Mesenchymal stem cell (in vitro differentiated cells and primary cell): ENCODE data around the gene PTPRD.

ENCODE experiments used
- DNase-seq: peaks from one replicate; pipeline ENCODE4 v3.0.0-alpha.2; 2013
- H2AFZ ChIP-seq: one replicate; pipeline ENCODE4 v1.6.1; 2013; ENCODE audit warnings: low read depth, mild to moderate bottlenecking, control low read depth, inconsistent platforms, low read length, moderate library complexity
- H2AK5ac ChIP-seq: 2 replicates; pipeline ENCODE4 v1.6.1; 2013; ENCODE audit warnings: low read length, moderate library complexity, mild to moderate bottlenecking, inconsistent platforms; ENCODE audit not compliant: severe bottlenecking
- H2BK120ac ChIP-seq: one replicate; pipeline ENCODE4 v1.6.1; 2013; ENCODE audit warnings: low read depth, mild to moderate bottlenecking, inconsistent platforms, low read length, moderate library complexity
- H2BK12ac ChIP-seq, 2 experiments: one replicate each; pipeline ENCODE4 v1.6.1; 2013; ENCODE audit warnings: inconsistent platforms in 2 of 2, low read length in 2 of 2, mild to moderate bottlenecking in 2 of 2, moderate library complexity in 2 of 2, control low read depth in 1 of 2
- H2BK15ac ChIP-seq: one replicate; pipeline ENCODE4 v1.6.1; 2013; ENCODE audit warnings: mild to moderate bottlenecking, low read depth, inconsistent platforms; ENCODE audit not compliant: poor library complexity, severe bottlenecking
- H2BK5ac ChIP-seq: 2 replicates; pipeline ENCODE4 v1.6.1; 2013; ENCODE audit warnings: low read depth, mild to moderate bottlenecking, low read length, control low read depth, inconsistent platforms; ENCODE audit not compliant: poor library complexity, severe bottlenecking
- H3K14ac ChIP-seq, 2 experiments: one replicate each; pipeline ENCODE4 v1.6.1; 2013; ENCODE audit warnings: inconsistent platforms in 2 of 2, low read length in 2 of 2, control low read depth in 1 of 2, mild to moderate bottlenecking in 1 of 2, moderate library complexity in 1 of 2
- H3K18ac ChIP-seq, 2 experiments: one replicate each; pipeline ENCODE4 v1.6.1; 2013; ENCODE audit warnings: inconsistent platforms in 2 of 2, low read length in 2 of 2, control low read depth in 1 of 2, low read depth in 1 of 2, mild to moderate bottlenecking in 1 of 2
- H3K23ac ChIP-seq, 2 experiments: one replicate each; pipeline ENCODE4 v1.6.1; 2013; ENCODE audit warnings: inconsistent platforms in 2 of 2, low read length in 2 of 2, mild to moderate bottlenecking in 2 of 2, moderate library complexity in 2 of 2, control low read depth in 1 of 2
- H3K27ac ChIP-seq: 2 replicates; pipeline ENCODE4 v1.5.1; 2013; ENCODE audit warnings: mild to moderate bottlenecking, moderate library complexity, low read length, control low read depth, inconsistent platforms; ENCODE audit not compliant: poor library complexity, severe bottlenecking
- H3K27me3 ChIP-seq, 2 experiments: 2 replicates each; pipeline versions ENCODE4 v1.6.1 to v1.7.0; 2013; ENCODE audit warnings: low read length in 2 of 2, mild to moderate bottlenecking in 2 of 2, moderate library complexity in 2 of 2, control low read depth in 1 of 2, inconsistent platforms in 1 of 2; ENCODE audit not compliant: control insufficient read depth in 1 of 2, insufficient read depth in 1 of 2
- H3K36me3 ChIP-seq, 2 experiments: 2 replicates each; pipeline versions ENCODE4 v1.6.1 to v1.7.0; 2013; ENCODE audit warnings: low read length in 2 of 2, control low read depth in 1 of 2, inconsistent platforms in 1 of 2, low read depth in 1 of 2, mild to moderate bottlenecking in 1 of 2; ENCODE audit not compliant: insufficient read depth in 2 of 2, control insufficient read depth in 1 of 2
- H3K4ac ChIP-seq, 2 experiments: one replicate each; pipeline ENCODE4 v1.6.1; 2013; ENCODE audit warnings: inconsistent platforms in 2 of 2, low read length in 2 of 2, mild to moderate bottlenecking in 2 of 2, moderate library complexity in 2 of 2, control low read depth in 1 of 2, low read depth in 1 of 2
- H3K4me1 ChIP-seq: 2 replicates; pipeline ENCODE4 v1.6.1; 2013; ENCODE audit warnings: low read depth, low read length, control low read depth; ENCODE audit not compliant: control insufficient read depth, insufficient read depth
- H3K4me2 ChIP-seq: 2 replicates; pipeline ENCODE4 v1.6.1; 2013; ENCODE audit warnings: low read length, mild to moderate bottlenecking, inconsistent platforms; ENCODE audit not compliant: poor library complexity, severe bottlenecking
- H3K4me3 ChIP-seq, 2 experiments: 2 replicates each; pipeline versions ENCODE4 v1.5.1 to v1.7.0; 2013; ENCODE audit warnings: low read length in 2 of 2, mild to moderate bottlenecking in 2 of 2, control low read depth in 1 of 2, low read depth in 1 of 2; ENCODE audit not compliant: insufficient read depth in 1 of 2
- H3K79me1 ChIP-seq: replicated peaks from 2 replicates; pipeline ENCODE4 v1.6.1; 2013; ENCODE audit warnings: mild to moderate bottlenecking, control low read depth, low read length, inconsistent platforms; ENCODE audit not compliant: poor library complexity, severe bottlenecking
- H3K9ac ChIP-seq: 2 replicates; pipeline ENCODE4 v1.7.0; 2013; ENCODE audit warnings: mild to moderate bottlenecking, low read length, moderate library complexity
- H3K9me3 ChIP-seq: 2 replicates; pipeline ENCODE4 v1.7.0; 2013; ENCODE audit warnings: mild to moderate bottlenecking, low read length; ENCODE audit not compliant: control insufficient read depth
- H4K8ac ChIP-seq: one replicate; pipeline ENCODE4 v1.6.1; 2013; ENCODE audit warnings: inconsistent platforms, mild to moderate bottlenecking, low read length, moderate library complexity
- H4K91ac ChIP-seq: one replicate; pipeline ENCODE4 v1.6.1; 2013; ENCODE audit warnings: mild to moderate bottlenecking, low read length, inconsistent platforms
- WGBS: methylation state at CpG from one replicate; pipeline ENCODE4 v1.1.7; 2013; ENCODE audit warnings: mixed read lengths; 5-methylcytosine and 5-hydroxymethylcytosine counted together

Gene PTPRD

DNA sequence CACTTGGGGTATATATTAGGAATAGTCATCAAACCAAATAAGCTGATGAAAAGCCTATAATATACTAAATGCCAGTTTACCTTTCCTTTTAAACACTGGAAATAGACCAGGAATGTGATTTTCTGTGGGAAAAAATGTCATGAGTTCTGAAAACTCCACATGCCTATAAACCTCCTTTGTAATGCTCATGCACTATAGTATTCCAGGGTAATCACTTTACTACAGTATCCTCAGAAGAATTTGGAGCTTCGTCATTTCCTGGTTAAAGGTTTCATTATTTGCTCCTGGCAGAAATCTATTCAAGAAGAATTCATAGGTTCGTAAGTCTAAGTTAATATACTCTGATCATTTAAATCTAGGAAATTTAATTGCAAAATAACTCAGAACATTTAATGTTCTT lies 1736.5 kb downstream of the PTPRD start:
- no peak overlapping the region for H2AFZ ChIP-seq
- H3K27ac ChIP-seq, result no peak overlapping the region
- no peak overlapping the region for H4K8ac ChIP-seq
- H3K79me1 ChIP-seq, result no peaks in the 10 kb centered on the region
- no peaks in the 10 kb centered on the region for H3K36me3 ChIP-seq
- no peak overlapping the region for H2BK5ac ChIP-seq
- no peak overlapping the region for H2AK5ac ChIP-seq
- no peak overlapping the region for H4K91ac ChIP-seq
- no peak overlapping the region for H3K4me3 ChIP-seq
- H3K9me3 ChIP-seq, result no peaks in the 10 kb centered on the region
- H3K23ac ChIP-seq, result no peak overlapping the region
- no peak overlapping the region for H3K4me2 ChIP-seq
- no peak overlapping the region for H2BK120ac ChIP-seq
- no peak overlapping the region for H2BK12ac ChIP-seq
- H3K4ac ChIP-seq, result no peak overlapping the region
- no peak overlapping the region for H3K18ac ChIP-seq
- DNase-seq, result no peak
- no peaks in the 10 kb centered on the region for H3K27me3 ChIP-seq
- no CpG with 5 or more reads among the region's 2 CpGs for WGBS
- H3K9ac ChIP-seq, result no peak overlapping the region
- H3K14ac ChIP-seq, result no peak overlapping the region
- H2BK15ac ChIP-seq, result no peak overlapping the region
- no peaks in the 10 kb centered on the region for H3K4me1 ChIP-seq

DNA sequence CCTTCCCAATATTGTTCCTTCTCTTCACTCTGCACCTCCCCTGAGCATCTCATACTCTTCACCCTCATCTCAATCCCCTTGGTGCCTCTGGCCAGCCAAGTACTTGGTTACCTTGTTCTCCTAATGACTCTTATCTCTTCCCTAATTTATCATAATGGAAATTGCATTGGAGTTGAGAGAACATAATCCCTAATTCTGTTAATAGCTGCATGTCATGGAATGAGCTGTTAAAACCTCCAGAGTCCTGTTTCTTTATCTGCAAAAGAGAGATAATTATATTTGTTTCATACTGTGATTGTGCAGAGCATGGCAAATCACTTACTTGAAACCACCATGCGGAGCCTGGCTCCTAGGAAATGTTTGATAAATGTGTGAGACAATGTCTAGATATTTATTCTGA lies 1738.3 kb downstream of the PTPRD start:
- no peak overlapping the region for H4K8ac ChIP-seq
- no peaks in the 10 kb centered on the region for H3K27me3 ChIP-seq
- H3K23ac ChIP-seq, result no peak overlapping the region
- no peaks in the 10 kb centered on the region for H3K9me3 ChIP-seq
- no peaks in the 10 kb centered on the region for H3K79me1 ChIP-seq
- H2AK5ac ChIP-seq, result no peak overlapping the region
- H2AFZ ChIP-seq, result no peak overlapping the region
- H2BK5ac ChIP-seq, result no peak overlapping the region
- H2BK120ac ChIP-seq, result no peak overlapping the region
- H3K14ac ChIP-seq, result no peak overlapping the region
- WGBS, result 91% methylated on average over 1 of the region's 1 CpG
- H3K4me3 ChIP-seq, result no peak overlapping the region
- no peak overlapping the region for H3K4ac ChIP-seq
- H3K27ac ChIP-seq, result no peak overlapping the region
- DNase-seq, result no peak
- H2BK12ac ChIP-seq, result no peak overlapping the region
- peaks cover 2% of the 10 kb centered on the region for H3K4me1 ChIP-seq
- H3K9ac ChIP-seq, result no peak overlapping the region
- no peak overlapping the region for H3K4me2 ChIP-seq
- H3K36me3 ChIP-seq, result no peaks in the 10 kb centered on the region
- H2BK15ac ChIP-seq, result no peak overlapping the region
- no peak overlapping the region for H4K91ac ChIP-seq
- H3K18ac ChIP-seq, result no peak overlapping the region

DNA sequence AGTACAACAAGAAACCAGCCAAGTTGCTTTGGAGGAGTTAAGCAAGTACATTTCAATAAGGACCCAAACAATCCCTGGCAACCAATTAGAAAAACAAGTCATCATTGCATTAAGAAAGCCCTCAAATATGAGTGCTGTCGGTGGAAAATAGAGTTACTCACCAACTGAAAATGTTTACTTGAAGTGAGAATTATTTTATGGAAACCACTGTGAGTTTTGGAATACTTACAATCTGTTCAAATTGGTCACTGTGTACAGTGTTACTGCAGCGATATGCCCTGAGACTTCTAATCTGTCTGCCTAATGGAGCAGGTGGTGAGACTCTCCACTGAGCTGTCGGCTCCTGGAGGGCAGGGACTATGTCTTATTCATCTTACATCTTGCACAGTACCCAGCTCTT lies 1740.0 kb downstream of the PTPRD start:
- Histone ChIP-seq H2AFZ (no peak overlapping the region), H3K79me1 (no peaks in the 10 kb centered on the region), H3K4me1 (peaks cover 5% of the 10 kb centered on the region), H4K8ac (no peak overlapping the region), H4K91ac (no peak overlapping the region), H3K23ac (no peak overlapping the region), H2BK15ac (no peak overlapping the region), H3K36me3 (no peaks in the 10 kb centered on the region), H3K4me2 (no peak overlapping the region), H3K27me3 (no peaks in the 10 kb centered on the region), H2AK5ac (no peak overlapping the region), H3K27ac (no peak overlapping the region), H2BK5ac (no peak overlapping the region), H2BK12ac (no peak overlapping the region), H3K9ac (no peak overlapping the region), H3K9me3 (no peaks in the 10 kb centered on the region), H2BK120ac (no peak overlapping the region), H3K14ac (no peak overlapping the region), H3K4me3 (no peak overlapping the region), H3K18ac (no peak overlapping the region), H3K4ac (no peak overlapping the region)
- DNase-seq, result no peak
- 74% methylated on average over 3 of the region's 3 CpGs for WGBS

DNA sequence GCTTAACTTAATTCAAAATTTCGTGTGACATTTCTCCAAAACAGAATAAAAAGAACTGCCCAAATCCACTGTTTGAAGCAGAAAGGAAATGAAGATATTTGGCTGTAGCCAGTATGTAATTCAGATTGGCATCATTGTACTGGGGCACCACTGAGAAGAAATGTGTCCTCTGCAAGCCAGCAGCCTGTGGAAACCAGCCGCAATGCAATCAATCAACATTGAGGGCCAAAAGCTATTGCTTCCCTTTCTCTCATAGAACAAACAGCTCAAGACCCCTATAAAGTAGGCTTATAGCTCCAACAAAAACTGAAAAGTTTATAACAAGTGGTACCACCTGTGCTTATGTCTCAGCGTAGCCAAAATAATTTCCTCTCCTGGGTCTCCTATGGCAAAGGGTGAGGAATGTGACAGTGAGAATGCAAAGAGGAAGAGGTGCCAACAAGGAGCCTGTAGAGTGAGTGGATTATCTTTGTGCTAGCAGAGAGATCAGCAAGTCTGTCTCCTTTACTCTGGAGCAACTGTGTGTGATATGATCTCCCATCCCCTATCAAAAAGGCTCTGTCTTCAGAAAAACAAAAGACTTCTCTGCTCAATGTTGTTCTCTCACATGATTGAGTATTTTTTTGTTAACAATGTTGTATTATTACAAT lies 1740.9 kb downstream of the PTPRD start:
- no peak overlapping the region for H2BK5ac ChIP-seq
- no peaks in the 10 kb centered on the region for H3K79me1 ChIP-seq
- H2BK15ac ChIP-seq, result no peak overlapping the region
- H3K27me3 ChIP-seq, result no peaks in the 10 kb centered on the region
- no peak overlapping the region for H4K8ac ChIP-seq
- no peak overlapping the region for H2BK120ac ChIP-seq
- WGBS, result 89% methylated on average over 2 of the region's 3 CpGs
- no peak overlapping the region for H3K9ac ChIP-seq
- H2AK5ac ChIP-seq, result no peak overlapping the region
- H3K4me2 ChIP-seq, result no peak overlapping the region
- DNase-seq, result no peak
- no peaks in the 10 kb centered on the region for H3K36me3 ChIP-seq
- no peaks in the 10 kb centered on the region for H3K9me3 ChIP-seq
- H4K91ac ChIP-seq, result no peak overlapping the region
- no peak overlapping the region for H3K4me3 ChIP-seq
- no peak overlapping the region for H3K4ac ChIP-seq
- H3K23ac ChIP-seq, result no peak overlapping the region
- H2AFZ ChIP-seq, result no peak overlapping the region
- H3K18ac ChIP-seq, result no peak overlapping the region
- H2BK12ac ChIP-seq, result no peak overlapping the region
- H3K14ac ChIP-seq, result no peak overlapping the region
- H3K4me1 ChIP-seq, result peaks cover 5% of the 10 kb centered on the region
- H3K27ac ChIP-seq, result no peak overlapping the region
